Measurements from ENCODE around the gene NGEF. TPM values are rescaled to one million over a fixed set of nuclear protein-coding genes. Genes with fewer than 3 reads are reported as not detected.
"Not testable (repeated sequence)": the region's sequence is repeated elsewhere in the genome, so short reads cannot be mapped to it uniquely, and the experiment has no call there.

NGEF gene
- total and polyA plus RNA-seq, 2 experiments from 2014 or later = 2.0 to 2.9 TPM

GRCh38 chr2:233023007-233023760 lies 10.1 kb upstream of the NGEF start:
- no peak for DNase-seq (ENCODE audit: low read depth in 1 of 2, low spot score in 1 of 2)

DNA sequence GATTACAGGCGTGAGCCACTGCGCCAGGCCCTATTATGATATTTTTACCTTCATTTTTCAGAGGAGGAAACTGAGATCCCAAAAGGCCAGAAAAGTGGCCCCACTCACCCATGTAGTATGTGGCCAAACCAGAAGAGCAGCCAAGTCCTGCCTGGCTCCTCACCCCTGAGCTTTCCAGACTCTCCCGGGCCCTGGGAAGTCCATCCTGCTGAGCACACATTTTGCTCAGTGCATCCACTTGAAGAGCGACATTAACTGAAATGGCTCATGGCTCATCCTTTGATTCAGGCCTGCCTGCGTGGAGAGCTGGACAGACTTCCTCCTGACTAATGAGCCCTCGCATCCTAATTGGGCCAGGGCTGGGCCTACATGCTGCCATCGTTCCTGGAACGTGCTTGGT lies 9.5 kb upstream of the NGEF start:
- no peaks in the 10 kb centered on the region for H3K4me1 ChIP-seq (ENCODE audit: low read depth)
- DNase-seq (ENCODE audit: low read depth in 1 of 2, low spot score in 1 of 2) = no peak
- no peaks in the 10 kb centered on the region for H3K36me3 ChIP-seq
- H3K9me3 ChIP-seq (ENCODE audit: low read depth) = no peaks in the 10 kb centered on the region
- H3K27me3 ChIP-seq = no peaks in the 10 kb centered on the region
- H3K27ac ChIP-seq = no peak overlapping the region
- H3K4me3 ChIP-seq = no peak overlapping the region
- no peak for TF ChIP-seq CTCF (IDR thresholded peaks at IDR 0.05; ENCODE audit: low read depth, low read length)

More at GRCh38 chr2:233023007-233023760, 10.1 kb upstream of the NGEF start:
- H3K27ac ChIP-seq = no peak overlapping the region
- H3K4me3 ChIP-seq = no peak overlapping the region
- H3K36me3 ChIP-seq = no peaks in the 10 kb centered on the region
- TF ChIP-seq CTCF (IDR thresholded peaks at IDR 0.05; ENCODE audit: low read depth, low read length) = no peak
- no peaks in the 10 kb centered on the region for H3K9me3 ChIP-seq (ENCODE audit: low read depth)
- no peaks in the 10 kb centered on the region for H3K27me3 ChIP-seq
- no peaks in the 10 kb centered on the region for H3K4me1 ChIP-seq (ENCODE audit: low read depth)

DNA sequence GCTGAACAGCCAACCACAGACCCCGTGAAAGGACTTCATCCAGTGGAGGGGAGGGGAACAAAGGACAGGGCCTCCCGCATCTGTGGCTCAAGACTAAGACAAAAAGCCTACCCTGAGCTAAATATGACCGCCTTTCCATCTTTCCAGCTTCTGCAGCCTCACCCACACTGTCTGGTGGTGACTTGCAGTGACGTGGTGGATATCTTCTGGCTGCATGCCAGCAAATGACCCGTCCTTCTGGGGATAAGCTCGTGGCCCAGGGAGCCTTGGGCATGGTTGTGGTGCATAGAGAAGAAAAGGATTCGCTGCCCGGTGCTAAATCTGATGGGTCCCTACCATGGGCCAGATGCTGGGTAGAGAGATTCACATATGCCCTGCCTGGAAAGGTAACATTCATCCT lies 8.7 kb upstream of the NGEF start:
- H3K27me3 ChIP-seq = no peaks in the 10 kb centered on the region
- no peak for TF ChIP-seq CTCF (IDR thresholded peaks at IDR 0.05; ENCODE audit: low read depth, low read length)
- H3K4me1 ChIP-seq (ENCODE audit: low read depth) = no peaks in the 10 kb centered on the region
- H3K36me3 ChIP-seq = no peaks in the 10 kb centered on the region
- H3K27ac ChIP-seq = no peak overlapping the region
- H3K4me3 ChIP-seq = no peak overlapping the region
- H3K9me3 ChIP-seq (ENCODE audit: low read depth) = no peaks in the 10 kb centered on the region
- peak in 1 of 2 donors; percentile 16 for DNase-seq (ENCODE audit: low read depth in 1 of 2, low spot score in 1 of 2)

DNA sequence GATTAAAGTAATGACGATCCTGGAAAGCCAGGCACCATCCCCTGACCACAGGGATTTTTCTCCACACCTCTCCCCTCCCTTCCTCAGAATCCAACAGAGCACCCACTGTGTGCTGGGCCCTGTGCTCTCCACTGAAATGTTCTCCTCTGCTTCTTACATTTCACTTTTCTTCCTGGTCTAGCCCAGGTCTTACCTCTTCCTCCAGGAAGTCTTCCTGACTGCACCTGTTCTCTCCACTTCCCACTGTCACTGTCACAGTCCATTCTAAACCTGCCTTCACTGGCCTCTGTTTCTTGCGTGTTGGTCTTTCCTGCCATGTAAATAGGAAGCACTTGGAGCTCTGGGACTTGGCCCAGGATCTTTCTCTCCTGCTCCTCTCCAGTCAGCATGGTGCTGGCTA lies 7.4 kb upstream of the NGEF start:
- no peak for TF ChIP-seq CTCF (IDR thresholded peaks at IDR 0.05; ENCODE audit: low read depth, low read length)
- Histone ChIP-seq H3K27ac (no peak overlapping the region), H3K9me3 (ENCODE audit: low read depth) (no peaks in the 10 kb centered on the region), H3K36me3 (no peaks in the 10 kb centered on the region), H3K4me3 (no peak overlapping the region), H3K27me3 (no peaks in the 10 kb centered on the region), H3K4me1 (ENCODE audit: low read depth) (no peaks in the 10 kb centered on the region)
- no peak for DNase-seq (ENCODE audit: low read depth in 1 of 2, low spot score in 1 of 2)

- not testable (repeated sequence) for H3K9me3 ChIP-seq (ENCODE audit: low read depth); H3K27me3 ChIP-seq
Observed at GRCh38 chr2:233019610-233020009, 6.6 kb upstream of the NGEF start.

DNA sequence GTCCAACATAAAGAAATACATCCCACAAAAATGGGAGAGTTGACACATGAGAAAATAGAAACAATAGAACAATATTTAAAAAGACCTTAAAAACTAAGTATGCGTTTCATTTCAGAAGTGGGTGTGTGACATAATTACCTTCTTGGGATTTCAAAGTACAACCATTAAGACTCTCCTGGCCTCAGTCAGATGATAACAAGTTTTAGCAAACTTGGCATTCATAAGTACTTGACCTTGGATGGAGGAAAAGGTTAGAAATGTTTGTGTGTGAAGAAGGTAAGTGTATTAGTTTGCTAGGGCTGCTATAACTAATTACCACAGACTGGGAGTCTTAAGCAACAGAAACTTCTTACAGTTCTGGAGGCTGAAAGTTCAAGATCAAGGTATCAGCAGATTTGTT lies 4.9 kb upstream of the NGEF start:
- no peak for DNase-seq (ENCODE audit: low read depth in 1 of 2, low spot score in 1 of 2)
- no peak overlapping the region for H3K27ac ChIP-seq
- no peaks in the 10 kb centered on the region for H3K9me3 ChIP-seq (ENCODE audit: low read depth)
- no peaks in the 10 kb centered on the region for H3K27me3 ChIP-seq
- no peaks in the 10 kb centered on the region for H3K36me3 ChIP-seq
- no peak overlapping the region for H3K4me3 ChIP-seq
- no peak for TF ChIP-seq CTCF (IDR thresholded peaks at IDR 0.05; ENCODE audit: low read depth, low read length)
- H3K4me1 ChIP-seq (ENCODE audit: low read depth) = no peaks in the 10 kb centered on the region

More at GRCh38 chr2:233019610-233020009, 6.6 kb upstream of the NGEF start:
- not testable (repeated sequence) for H3K4me3 ChIP-seq; H3K4me1 ChIP-seq (ENCODE audit: low read depth); H3K36me3 ChIP-seq; DNase-seq (ENCODE audit: low read depth in 1 of 2, low spot score in 1 of 2); H3K27ac ChIP-seq
